ENCODE results near the gene DNAH11.
"Not testable (repeated sequence)": the region's sequence is repeated elsewhere in the genome, so short reads cannot be mapped to it uniquely, and the experiment has no call there.

The DNAH11 gene

GRCh38 chr7:21893401-21893800 is 350.6 kb downstream of the DNAH11 start:
- DNase-seq: no peak

GRCh38 chr7:21898265-21898930 is 355.6 kb downstream of the DNAH11 start:
- no peak for DNase-seq

- no peak for DNase-seq
Observed at GRCh38 chr7:21902240-21902639, 359.4 kb downstream of the DNAH11 start.

GRCh38 chr7:21903020-21903786 is 360.4 kb downstream of the DNAH11 start:
- DNase-seq: no peak

- DNase-seq: no peak
Observed at GRCh38 chr7:21908746-21909145, 365.9 kb downstream of the DNAH11 start.

- no peak for DNase-seq
Observed at GRCh38 chr7:21910253-21910652, 367.4 kb downstream of the DNAH11 start.

GRCh38 chr7:21911341-21911875 is 368.6 kb downstream of the DNAH11 start:
- DNase-seq: no peak

- DNase-seq: no peak
Observed at GRCh38 chr7:21912305-21912704, 369.5 kb downstream of the DNAH11 start.

GRCh38 chr7:21912931-21913780 is 370.3 kb downstream of the DNAH11 start:
- no peak for DNase-seq

- no peak for DNase-seq
Observed at GRCh38 chr7:21914671-21915070, 371.8 kb downstream of the DNAH11 start.

GRCh38 chr7:21915140-21915539 is 372.3 kb downstream of the DNAH11 start:
- no peak for DNase-seq

- DNase-seq: no peak
Observed at GRCh38 chr7:21916176-21916575, 373.3 kb downstream of the DNAH11 start.

GRCh38 chr7:21916629-21917028 is 373.8 kb downstream of the DNAH11 start:
- no peak for DNase-seq

- no peak for DNase-seq
Observed at GRCh38 chr7:21918216-21918615, 375.4 kb downstream of the DNAH11 start.

GRCh38 chr7:21920936-21921335 is 378.1 kb downstream of the DNAH11 start:
- DNase-seq: no peak

- no peak for DNase-seq
Observed at GRCh38 chr7:21922605-21923004, 379.8 kb downstream of the DNAH11 start.

GRCh38 chr7:21923658-21924057 is 380.8 kb downstream of the DNAH11 start:
- DNase-seq: no peak

- no peak for DNase-seq
Observed at GRCh38 chr7:21926448-21926847, 383.6 kb downstream of the DNAH11 start.

- no peak for DNase-seq
Observed at GRCh38 chr7:21927693-21928092, 384.9 kb downstream of the DNAH11 start.

GRCh38 chr7:21933293-21933692 is 390.5 kb downstream of the DNAH11 start:
- not testable (repeated sequence) for DNase-seq

- DNase-seq: no peak
Observed at GRCh38 chr7:21934808-21935207, 392.0 kb downstream of the DNAH11 start.

- DNase-seq: no peak
Observed at GRCh38 chr7:21938463-21938862, 395.6 kb downstream of the DNAH11 start.

GRCh38 chr7:21939136-21939857 is 396.5 kb downstream of the DNAH11 start:
- DNase-seq: no peak
